ENCODE measurements around the gene SRPRB. TPM values are rescaled to one million over a fixed set of nuclear protein-coding genes. Genes with fewer than 3 reads are reported as not detected.

SRPRB gene
- polyA plus RNA-seq, 1 of the 3 experiments (the other 2 are of a cell fraction) = 54.3 TPM

GRCh38 chr3:133865136-133865855 is 59.7 kb downstream of the SRPRB start:
- WGBS (ENCODE audit: low lambda C conversion rate) = 41% methylated on average over 3 of the region's 5 CpGs
- ChIA-PET POLR2A (interaction anchor here (0.6 kb wide), 1 partner anchor 288 kb away, joined by 6 read pairs; no protein-coding TSS in a partner anchor), CTCF (interaction anchor here (1.0 to 1.1 kb wide), 2 partner anchors 45 to 59 kb away, joined by 3 read pairs; no protein-coding TSS in a partner anchor)
- no peaks in the 10 kb centered on the region for H3K36me3 ChIP-seq (replicated peaks in 1 of 2; ENCODE audit: control insufficient read depth in 1 of 2, insufficient read depth in 2 of 2, low read length in 1 of 2)
- peaks cover 0 to 10% of the 10 kb centered on the region in 2 experiments; a peak in 1 of 4 replicates for H3K4me1 ChIP-seq (ENCODE audit: control insufficient read depth in 1 of 2, insufficient read depth in 2 of 2, low read depth in 1 of 2, low read length in 1 of 2)
- H3K9me3 ChIP-seq = no peaks in the 10 kb centered on the region
- TF ChIP-seq EZH2phosphoT487 (IDR thresholded peaks at IDR 0.05; ENCODE audit: borderline replicate concordance, low read depth) (no peak), POLR2AphosphoS5 (IDR thresholded peaks at IDR 0.05; ENCODE audit: low read depth, low read length) (no peak), SIN3A (IDR thresholded peaks at IDR 0.05; ENCODE audit: borderline replicate concordance, low read depth, low read length) (no peak), CTCF (IDR thresholded peaks at IDR 0.05) (no peak), FOSL2 (IDR thresholded peaks at IDR 0.05; ENCODE audit: borderline replicate concordance, low read depth) (no peak), FOXJ3 (CRISPR knock-in tag; IDR thresholded peaks at IDR 0.05) (no peak), EP300 (IDR thresholded peaks at IDR 0.05; ENCODE audit: borderline replicate concordance in 1 of 2, low read depth in 1 of 2, low read length in 1 of 2) (no peak), CHD2 (IDR thresholded peaks at IDR 0.05; ENCODE audit: low read length, partially characterized antibody) (no peak), ELF1 (IDR thresholded peaks at IDR 0.05) (no peak), GATA2 (CRISPR knock-in tag; IDR thresholded peaks at IDR 0.05) (no peak), NFIC (IDR thresholded peaks at IDR 0.05; ENCODE audit: borderline replicate concordance) (no peak), NRF1 (IDR thresholded peaks at IDR 0.05; ENCODE audit: low read depth, low read length) (no peak)
- TF ChIP-seq, protein P1, sequence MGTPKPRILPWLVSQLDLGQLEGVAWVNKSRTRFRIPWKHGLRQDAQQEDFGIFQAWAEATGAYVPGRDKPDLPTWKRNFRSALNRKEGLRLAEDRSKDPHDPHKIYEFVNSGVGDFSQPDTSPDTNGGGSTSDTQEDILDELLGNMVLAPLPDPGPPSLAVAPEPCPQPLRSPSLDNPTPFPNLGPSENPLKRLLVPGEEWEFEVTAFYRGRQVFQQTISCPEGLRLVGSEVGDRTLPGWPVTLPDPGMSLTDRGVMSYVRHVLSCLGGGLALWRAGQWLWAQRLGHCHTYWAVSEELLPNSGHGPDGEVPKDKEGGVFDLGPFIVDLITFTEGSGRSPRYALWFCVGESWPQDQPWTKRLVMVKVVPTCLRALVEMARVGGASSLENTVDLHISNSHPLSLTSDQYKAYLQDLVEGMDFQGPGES (IDR thresholded peaks at IDR 0.05; ENCODE audit: low read depth, low read length) = no peak
- H3K4me2 ChIP-seq = no peak overlapping the region
- no peak overlapping the region for H2AFZ ChIP-seq (ENCODE audit: low read depth)
- no peak overlapping the region for H3K4me3 ChIP-seq (ENCODE audit: low read depth in 2 of 2, low read length in 1 of 2)
- no peaks in the 10 kb centered on the region for H3K79me2 ChIP-seq (ENCODE audit: insufficient read depth)
- no peak overlapping the region for H3K27ac ChIP-seq (ENCODE audit: low read depth in 2 of 2, low read length in 1 of 2)
- H3K9me2 ChIP-seq = no peaks in the 10 kb centered on the region
- H4K20me1 ChIP-seq (ENCODE audit: insufficient read depth) = no peaks in the 10 kb centered on the region
- no peak overlapping the region for H3K9ac ChIP-seq
- no peaks in the 10 kb centered on the region for H3K27me3 ChIP-seq (ENCODE audit: insufficient read depth)
- no peak for DNase-seq
- H3F3A ChIP-seq (replicated peaks; ENCODE audit: insufficient read depth) = no peaks in the 10 kb centered on the region

- H4K20me1 ChIP-seq (ENCODE audit: insufficient read depth) = no peaks in the 10 kb centered on the region
- H3F3A ChIP-seq (replicated peaks; ENCODE audit: insufficient read depth) = no peaks in the 10 kb centered on the region
- no peak for TF ChIP-seq EP300 (IDR thresholded peaks at IDR 0.05; ENCODE audit: borderline replicate concordance in 1 of 2, low read depth in 1 of 2, low read length in 1 of 2)
- no peak for TF ChIP-seq NFIC (IDR thresholded peaks at IDR 0.05; ENCODE audit: borderline replicate concordance)
- TF ChIP-seq GATA2 (CRISPR knock-in tag; IDR thresholded peaks at IDR 0.05) = no peak
- TF ChIP-seq FOSL2 (IDR thresholded peaks at IDR 0.05; ENCODE audit: borderline replicate concordance, low read depth) = no peak
- no peak for TF ChIP-seq RFX5 (IDR thresholded peaks at IDR 0.05; ENCODE audit: low read length)
- no peak for TF ChIP-seq MXI1 (IDR thresholded peaks at IDR 0.05; ENCODE audit: low read depth, low read length)
- TF ChIP-seq RXRA (IDR thresholded peaks at IDR 0.05; ENCODE audit: borderline replicate concordance, low read depth) = no peak
- no peak for TF ChIP-seq MEF2A (IDR thresholded peaks at IDR 0.05; ENCODE audit: borderline replicate concordance, low read depth)
- no peak for TF ChIP-seq RCOR1 (IDR thresholded peaks at IDR 0.05; ENCODE audit: low read length)
- TF ChIP-seq PBX3 (IDR thresholded peaks at IDR 0.05) = no peak
- no peak for TF ChIP-seq JUND (IDR thresholded peaks at IDR 0.05)
- no peak for TF ChIP-seq SMC3 (IDR thresholded peaks at IDR 0.05; ENCODE audit: low read depth, low read length)
- no peak for TF ChIP-seq TEAD4 (IDR thresholded peaks at IDR 0.05; ENCODE audit: borderline replicate concordance, insufficient read depth)
- no peak for TF ChIP-seq ELF1 (IDR thresholded peaks at IDR 0.05)
- TF ChIP-seq EZH2phosphoT487 (IDR thresholded peaks at IDR 0.05; ENCODE audit: borderline replicate concordance, low read depth) = no peak
- TF ChIP-seq RAD21 (IDR thresholded peaks at IDR 0.05; ENCODE audit: low read length) = no peak
- peaks cover 0 to 10% of the 10 kb centered on the region in 2 experiments; a peak in 1 of 4 replicates for H3K4me1 ChIP-seq (ENCODE audit: control insufficient read depth in 1 of 2, insufficient read depth in 2 of 2, low read depth in 1 of 2, low read length in 1 of 2)
- H3K4me2 ChIP-seq = no peak overlapping the region
- H3K27me3 ChIP-seq (ENCODE audit: insufficient read depth) = no peaks in the 10 kb centered on the region
- no peak overlapping the region for H3K27ac ChIP-seq (ENCODE audit: low read depth in 2 of 2, low read length in 1 of 2)
- DNase-seq = no peak
- no peak overlapping the region for H3K4me3 ChIP-seq (ENCODE audit: low read depth in 2 of 2, low read length in 1 of 2)
- ChIA-PET CTCF (no interaction called here), POLR2A (no interaction called here)
- WGBS (ENCODE audit: low lambda C conversion rate) = 100% methylated on average over 2 of the region's 3 CpGs
- H2AFZ ChIP-seq (ENCODE audit: low read depth) = no peak overlapping the region
- no peaks in the 10 kb centered on the region for H3K9me2 ChIP-seq
- no peak overlapping the region for H3K9ac ChIP-seq
- H3K9me3 ChIP-seq = no peaks in the 10 kb centered on the region
- no peaks in the 10 kb centered on the region for H3K79me2 ChIP-seq (ENCODE audit: insufficient read depth)
- H3K36me3 ChIP-seq (replicated peaks in 1 of 2; ENCODE audit: control insufficient read depth in 1 of 2, insufficient read depth in 2 of 2, low read length in 1 of 2) = no peaks in the 10 kb centered on the region
These were observed 60.5 kb downstream of the SRPRB start for GRCh38 chr3:133866141-133866540.

Measured in SK-N-SH (cell line).